Astrocyte of the cerebellum (primary cell): ENCODE data around the gene SSC4D.
"Not testable (repeated sequence)": the region's sequence is repeated elsewhere in the genome, so short reads cannot be mapped to it uniquely, and the experiment has no call there.

Experiments
- DNase-seq: peaks from one replicate; pipeline ENCODE4 v3.0.0-alpha.2; 2011; ENCODE audit warnings: low read depth
- H3K4me3 ChIP-seq: 2 replicates; pipeline ENCODE4 v1.5.1; 2011; ENCODE audit warnings: mild to moderate bottlenecking, low read depth, low read length, moderate library complexity
- in situ Hi-C: cut with HindIII; loops from 2 replicates; pipeline ENCODE4 v1.10.0; 2017; ENCODE audit warnings: low sequenced_read_pairs
- TF ChIP-seq, protein P1 (sequence below): IDR thresholded peaks from 2 replicates; pipeline ENCODE4 v1.5.1; 2012; ENCODE audit warnings: low read length, low read depth, moderate library complexity, mild to moderate bottlenecking; ENCODE audit errors: missing control alignments

The SSC4D gene

DNA sequence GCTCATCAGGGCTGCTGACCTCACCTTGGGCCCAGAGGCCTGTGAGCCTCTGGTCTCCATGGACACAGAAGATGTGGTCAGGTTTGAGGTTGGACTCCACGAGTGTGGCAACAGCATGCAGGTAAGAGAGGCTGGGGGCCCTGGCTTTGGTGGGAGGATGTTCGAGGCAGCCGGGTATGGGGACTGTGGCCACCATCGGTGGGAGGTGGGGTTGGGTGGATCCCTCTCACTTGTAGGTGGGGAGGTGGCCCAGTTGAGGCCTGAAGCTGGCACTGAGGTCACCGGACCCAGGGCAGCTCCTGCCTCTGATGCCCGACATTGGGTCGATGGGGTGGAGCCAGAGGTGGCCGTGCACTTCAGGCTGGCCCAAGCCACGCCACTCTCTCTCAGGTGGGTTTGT is 15.7 kb upstream of the SSC4D start:
- DNase-seq = no peak
- in situ Hi-C loops = no loop called here
- TF ChIP-seq, protein P1, sequence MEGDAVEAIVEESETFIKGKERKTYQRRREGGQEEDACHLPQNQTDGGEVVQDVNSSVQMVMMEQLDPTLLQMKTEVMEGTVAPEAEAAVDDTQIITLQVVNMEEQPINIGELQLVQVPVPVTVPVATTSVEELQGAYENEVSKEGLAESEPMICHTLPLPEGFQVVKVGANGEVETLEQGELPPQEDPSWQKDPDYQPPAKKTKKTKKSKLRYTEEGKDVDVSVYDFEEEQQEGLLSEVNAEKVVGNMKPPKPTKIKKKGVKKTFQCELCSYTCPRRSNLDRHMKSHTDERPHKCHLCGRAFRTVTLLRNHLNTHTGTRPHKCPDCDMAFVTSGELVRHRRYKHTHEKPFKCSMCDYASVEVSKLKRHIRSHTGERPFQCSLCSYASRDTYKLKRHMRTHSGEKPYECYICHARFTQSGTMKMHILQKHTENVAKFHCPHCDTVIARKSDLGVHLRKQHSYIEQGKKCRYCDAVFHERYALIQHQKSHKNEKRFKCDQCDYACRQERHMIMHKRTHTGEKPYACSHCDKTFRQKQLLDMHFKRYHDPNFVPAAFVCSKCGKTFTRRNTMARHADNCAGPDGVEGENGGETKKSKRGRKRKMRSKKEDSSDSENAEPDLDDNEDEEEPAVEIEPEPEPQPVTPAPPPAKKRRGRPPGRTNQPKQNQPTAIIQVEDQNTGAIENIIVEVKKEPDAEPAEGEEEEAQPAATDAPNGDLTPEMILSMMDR = no peak
- H3K4me3 ChIP-seq = no peak overlapping the region

DNA sequence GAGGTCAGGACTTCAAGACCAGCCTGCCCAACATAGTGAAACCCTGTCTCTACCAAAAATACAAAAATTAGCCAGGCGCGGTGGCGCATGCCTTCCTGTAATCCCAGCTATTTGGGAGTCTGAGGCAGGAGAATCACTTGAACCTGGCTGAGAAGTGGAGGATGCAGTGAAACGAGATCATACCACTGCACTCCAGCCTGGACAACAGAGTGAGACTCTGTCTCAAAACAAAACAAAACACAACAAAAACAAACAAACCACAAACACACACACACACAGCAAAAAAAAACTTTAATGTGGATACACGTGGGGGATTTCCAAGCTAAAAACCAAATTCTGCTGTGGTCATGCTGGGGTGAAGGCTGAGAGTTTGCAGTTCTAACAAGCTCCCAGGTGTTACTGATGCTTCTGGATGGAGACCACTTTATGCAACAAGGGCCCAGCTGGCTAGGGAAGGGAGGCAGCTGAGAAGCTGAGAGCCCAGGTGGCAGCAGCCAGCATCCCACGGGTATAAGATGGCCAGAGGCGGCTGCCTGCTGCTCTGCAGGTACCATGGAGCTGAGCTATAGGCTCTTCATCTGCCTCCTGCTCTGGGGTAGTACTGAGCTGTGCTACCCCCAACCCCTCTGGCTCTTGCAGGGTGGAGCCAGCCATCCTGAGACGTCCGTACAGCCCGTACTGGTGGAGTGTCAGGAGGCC is 15.1 kb upstream of the SSC4D start, which contains the start of gene ZP3:
ZP3 (plus strand) TSS at position 538 of the 699 bp plus-strand sequence; CDS start at position 553, 15 bp downstream.
- in situ Hi-C loops = no loop called here
- no peak for DNase-seq
- no peak within 1 kb of the TSS for H3K4me3 ChIP-seq
- TF ChIP-seq, protein P1 = no peak

DNA sequence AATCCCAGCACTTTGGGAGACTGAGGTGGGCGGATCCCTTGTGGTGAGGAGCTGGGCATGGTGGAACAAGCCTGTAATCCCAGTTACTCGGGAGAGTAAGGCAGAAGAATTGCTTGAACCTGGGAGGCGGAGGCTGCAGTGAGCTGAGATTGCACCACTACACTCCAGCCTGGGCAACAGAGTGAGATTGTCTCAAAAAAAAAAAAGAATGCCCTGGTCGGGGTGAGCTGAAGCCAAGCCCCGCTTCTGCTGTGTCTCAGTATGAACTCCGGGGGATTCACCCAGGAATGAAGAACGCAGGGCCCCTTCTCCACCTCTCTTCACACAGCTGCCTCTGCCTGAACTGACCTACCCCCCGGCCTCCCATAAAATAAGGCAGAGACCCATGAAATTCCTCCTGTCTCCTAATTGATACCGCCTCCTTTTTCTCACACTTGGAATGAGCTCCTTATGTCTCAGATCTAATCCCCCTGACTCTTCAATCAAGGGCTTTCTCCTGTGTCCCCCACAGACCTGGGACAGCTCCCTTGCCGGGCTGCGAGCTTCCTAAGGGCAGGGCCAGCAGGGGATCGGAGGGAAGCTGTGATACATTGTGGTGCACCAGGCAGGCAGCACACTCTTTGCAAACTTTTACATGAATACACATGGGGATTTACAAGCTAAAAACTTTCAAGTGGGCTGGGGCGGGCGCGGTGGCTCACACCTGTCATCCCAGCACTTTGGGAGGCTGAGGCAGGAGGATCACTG is 14.3 kb upstream of the SSC4D start:
- DNase-seq = no peak
- in situ Hi-C loops = no loop called here
- TF ChIP-seq, protein P1 = no peak
- H3K4me3 ChIP-seq = no peak overlapping the region

DNA sequence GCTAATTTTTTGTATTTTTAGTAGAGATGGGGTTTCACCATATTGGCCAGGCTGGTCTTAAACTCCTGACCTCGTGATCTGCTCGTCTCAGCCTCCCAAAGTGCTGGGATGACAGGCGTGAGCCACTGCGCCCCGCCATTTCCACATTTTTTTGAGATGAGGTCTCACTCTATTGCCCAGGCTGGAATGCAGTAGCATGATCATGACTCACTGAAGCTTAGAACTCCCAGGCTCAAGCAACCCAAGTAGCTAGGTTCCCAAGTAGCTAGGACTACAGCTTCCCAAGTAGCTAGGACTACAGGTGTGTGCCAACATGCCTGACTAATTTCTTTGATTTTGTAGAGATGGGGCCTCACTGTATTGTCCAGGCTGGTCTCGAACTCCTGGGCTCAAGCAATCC is 11.6 kb upstream of the SSC4D start:
- DNase-seq = peak; percentile 80
- in situ Hi-C loops = not testable (repeated sequence)

DNA sequence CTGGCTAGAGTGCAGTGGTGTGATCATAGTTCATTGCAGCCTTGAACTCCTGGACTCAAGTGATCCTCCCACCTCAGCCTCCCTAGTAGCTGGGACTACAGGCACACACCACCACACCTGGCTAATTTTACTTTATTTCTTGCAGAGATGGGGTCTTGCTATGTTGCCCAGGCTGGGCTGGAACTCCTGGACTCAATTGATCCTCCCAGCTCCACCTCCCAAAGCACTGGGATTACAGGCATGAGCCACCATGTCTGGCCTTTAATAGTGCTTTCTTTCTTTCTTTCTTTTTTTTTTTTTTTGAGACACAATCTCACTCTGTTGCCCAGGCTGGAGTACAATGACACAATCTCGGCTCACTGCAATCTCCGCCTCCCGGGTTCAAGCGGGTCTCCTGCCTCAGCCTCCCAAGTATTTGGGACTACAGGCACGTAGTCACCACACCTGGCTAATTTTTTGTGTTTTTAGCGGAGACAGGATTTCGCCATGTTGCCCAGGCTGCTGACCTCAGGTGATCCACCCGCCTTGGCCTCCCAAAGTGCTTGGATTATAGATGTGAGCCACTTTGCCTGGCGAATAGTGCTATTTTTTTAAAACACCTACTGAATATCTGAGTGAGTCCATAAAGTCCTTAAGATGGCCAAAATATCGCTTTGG is 8.3 kb upstream of the SSC4D start:
- DNase-seq, H3K4me3 ChIP-seq, in situ Hi-C loops: not testable (repeated sequence)

More for the DNA sequence above, 11.6 kb upstream of the SSC4D start:
- not testable (repeated sequence) for H3K4me3 ChIP-seq

DNA sequence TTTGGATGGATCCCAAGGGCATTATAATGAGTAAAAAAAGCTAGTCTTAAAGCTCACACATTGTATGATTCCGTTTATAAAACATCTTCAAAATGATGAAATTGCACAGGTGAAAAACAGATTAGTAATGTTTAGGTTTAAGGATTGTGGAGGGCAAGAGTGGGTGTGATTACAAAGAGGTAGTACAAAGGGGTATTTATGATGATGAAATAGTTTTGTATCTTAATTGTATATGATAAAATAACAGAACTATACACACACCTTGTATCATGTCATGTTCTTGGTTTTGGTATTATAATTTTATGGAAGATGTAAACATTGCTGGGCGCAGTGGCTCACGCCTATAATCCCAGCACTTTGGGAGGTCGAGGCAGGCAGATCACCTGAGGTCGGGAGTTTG is 2.8 kb upstream of the SSC4D start:
- no peak for DNase-seq
- H3K4me3 ChIP-seq = no peak overlapping the region
- in situ Hi-C loops = no loop called here
- TF ChIP-seq, protein P1 = no peak

DNA sequence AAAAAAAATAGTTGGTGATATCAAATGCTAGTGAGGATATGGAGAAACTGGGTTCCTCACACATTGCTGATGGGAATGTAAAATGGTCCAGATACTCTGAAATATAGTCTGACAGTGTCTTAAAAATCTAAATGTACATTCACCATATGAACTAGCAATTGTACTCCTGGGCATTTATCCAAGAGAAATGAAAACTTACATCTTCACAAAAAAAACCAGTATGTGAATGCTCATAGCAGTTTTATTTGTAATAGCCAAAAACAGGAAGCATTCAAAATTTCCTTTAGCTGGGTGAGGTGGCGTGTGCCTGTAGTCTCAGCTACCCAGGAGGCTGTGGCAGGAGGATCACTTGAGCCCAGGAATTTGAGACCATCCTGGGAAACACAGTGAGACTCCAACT is 2.1 kb upstream of the SSC4D start:
- in situ Hi-C loops = no loop called here
- H3K4me3 ChIP-seq = no peak overlapping the region
- no peak for DNase-seq
- TF ChIP-seq, protein P1 = no peak
